COLO668 (cell line): ENCODE data around the gene LRSAM1.
A peak's percentile ranks its signal among the peaks of the same experiment; 100 is the strongest.

ENCODE experiments used
- DNase-seq: peaks from one replicate; lab custom pipeline; 2025; ENCODE audit not compliant: unreplicated experiment; lab: John Stamatoyannopoulos, UW

LRSAM1 gene

DNA sequence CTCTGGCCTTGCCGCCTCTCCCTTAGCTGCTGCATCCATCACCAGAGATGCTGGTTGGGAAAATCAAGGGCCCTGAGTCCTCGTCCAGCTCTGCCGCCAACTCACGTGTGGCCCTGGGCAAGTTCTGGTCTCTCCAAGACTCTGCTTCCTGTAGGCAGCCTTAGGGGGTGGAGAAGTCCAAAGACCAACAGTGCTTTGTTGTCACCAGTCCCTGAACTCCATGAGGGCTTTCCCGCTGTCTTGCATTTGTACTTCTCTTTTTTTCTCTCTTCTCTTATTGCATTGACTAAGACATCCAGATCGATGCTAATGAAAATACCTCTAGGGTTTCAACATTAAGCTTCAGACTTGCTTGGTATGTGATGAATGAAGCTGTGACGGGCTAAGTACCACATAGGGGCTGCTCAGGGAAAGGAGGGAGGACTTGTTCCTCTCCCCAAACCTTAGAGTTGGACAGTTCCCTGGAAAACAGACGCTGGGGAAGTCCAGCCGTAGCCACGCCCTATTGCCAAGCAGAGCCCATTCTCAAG, 97.1 kb downstream of the LRSAM1 start:
- no peak for DNase-seq

DNA sequence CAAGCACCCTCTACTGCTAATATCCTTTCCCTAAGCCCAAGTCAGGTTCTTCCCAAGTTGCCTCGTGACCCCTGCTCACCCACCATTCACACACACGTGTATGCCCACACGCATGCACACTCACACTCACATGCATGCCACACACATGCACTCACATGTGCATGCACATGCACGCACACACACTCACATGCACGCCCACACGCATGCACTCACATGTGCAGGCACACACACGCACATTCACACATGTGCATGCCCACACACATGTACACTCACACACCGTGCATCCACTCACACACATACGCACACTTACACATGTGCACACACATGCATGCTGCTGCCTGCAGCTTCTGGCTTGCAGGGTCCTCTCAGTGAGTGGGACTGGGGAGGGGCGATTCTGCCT, 97.9 kb downstream of the LRSAM1 start:
- no peak for DNase-seq

DNA sequence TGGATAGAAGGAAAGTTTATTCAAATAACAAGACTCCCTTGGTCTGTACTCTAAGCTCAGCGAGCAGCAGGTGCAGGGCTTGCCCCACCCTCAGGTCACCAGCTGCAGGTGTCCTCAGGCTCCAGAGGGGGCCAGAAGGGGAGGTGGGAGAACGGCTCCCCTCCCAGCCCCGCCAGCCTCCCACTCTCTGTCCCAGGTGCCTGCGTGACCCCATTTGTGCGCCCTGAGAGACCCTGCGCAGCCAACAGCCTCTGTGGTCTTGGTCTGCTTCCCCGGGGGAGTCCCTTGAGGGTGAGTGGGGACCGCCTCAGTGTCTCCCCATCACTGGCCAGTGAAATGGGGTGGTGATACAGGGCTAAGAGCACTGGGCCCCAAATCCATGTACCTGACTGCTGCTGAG, 98.4 kb downstream of the LRSAM1 start:
- DNase-seq = peak; percentile 54

DNA sequence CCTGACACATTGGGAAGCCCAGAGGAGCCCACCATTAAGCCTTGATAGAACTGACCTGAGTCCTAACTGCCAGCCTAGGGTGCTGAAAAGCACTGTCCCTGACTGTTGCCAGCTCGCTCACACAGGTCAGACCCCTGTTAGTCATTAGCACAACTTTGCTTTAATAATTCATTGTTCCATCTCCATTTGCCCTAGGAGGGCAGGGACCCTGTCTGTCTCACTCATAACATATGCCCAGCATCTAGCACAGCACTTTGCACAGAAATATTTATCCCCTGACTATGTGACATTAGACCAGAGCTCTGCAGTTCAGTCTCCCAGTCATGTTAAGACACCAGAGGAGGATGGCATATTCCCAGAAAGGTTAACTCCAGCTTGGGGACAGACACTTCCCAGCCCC, 99.0 kb downstream of the LRSAM1 start:
- DNase-seq = no peak

- DNase-seq = peak; percentile 56
Observed at GRCh38 chr9:127550751-127551150, 99.4 kb downstream of the LRSAM1 start.
